ENCODE measurements around the gene HYAL3. TPM values are rescaled to one million over a fixed set of nuclear protein-coding genes. Genes with fewer than 3 reads are reported as not detected.

The HYAL3 gene
- total RNA-seq, 2 experiments from 2014 or later: 13.0 to 14.3 TPM

DNA sequence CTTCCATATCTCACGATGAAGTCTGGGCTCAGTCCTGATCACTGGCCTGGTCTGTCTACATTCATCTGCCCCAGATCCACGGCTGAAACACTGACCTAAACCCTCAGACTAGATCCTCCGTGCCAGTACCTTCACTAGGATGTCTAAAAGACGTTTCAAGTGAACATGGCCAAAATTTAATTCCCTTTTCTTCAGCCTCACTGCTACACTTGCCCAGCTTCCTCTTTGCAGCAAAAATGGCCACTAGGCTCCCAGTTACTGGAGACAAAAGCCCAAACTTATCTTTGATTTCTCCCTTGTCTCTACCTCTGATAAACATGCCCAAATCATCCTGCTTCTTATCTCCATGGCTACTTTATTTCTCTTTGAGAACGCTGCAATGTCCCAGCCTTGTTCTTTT lies 39.8 kb upstream of the HYAL3 start:
- Mint-ChIP-seq H3K36me3 (peaks cover 53% of the 10 kb centered on the region), H3K4me3 (peak overlapping the region; percentile 92), H3K4me1 (peaks cover 54% of the 10 kb centered on the region), H3K27ac (peak overlapping the region; percentile 94), H3K27me3 (no peaks in the 10 kb centered on the region), H3K9me3 (ENCODE audit: low read depth) (no peaks in the 10 kb centered on the region)
- DNase-seq (no peak), ATAC-seq (no peak)
- CTCF ChIA-PET: interaction anchor here (0.7 to 9.2 kb wide), 9 partner anchors 11 to 271 kb away, joined by 3 to 91 read pairs (median 11); partner anchors contain the start of genes CISH, CYB561D2, HYAL2 and HYAL3

DNA sequence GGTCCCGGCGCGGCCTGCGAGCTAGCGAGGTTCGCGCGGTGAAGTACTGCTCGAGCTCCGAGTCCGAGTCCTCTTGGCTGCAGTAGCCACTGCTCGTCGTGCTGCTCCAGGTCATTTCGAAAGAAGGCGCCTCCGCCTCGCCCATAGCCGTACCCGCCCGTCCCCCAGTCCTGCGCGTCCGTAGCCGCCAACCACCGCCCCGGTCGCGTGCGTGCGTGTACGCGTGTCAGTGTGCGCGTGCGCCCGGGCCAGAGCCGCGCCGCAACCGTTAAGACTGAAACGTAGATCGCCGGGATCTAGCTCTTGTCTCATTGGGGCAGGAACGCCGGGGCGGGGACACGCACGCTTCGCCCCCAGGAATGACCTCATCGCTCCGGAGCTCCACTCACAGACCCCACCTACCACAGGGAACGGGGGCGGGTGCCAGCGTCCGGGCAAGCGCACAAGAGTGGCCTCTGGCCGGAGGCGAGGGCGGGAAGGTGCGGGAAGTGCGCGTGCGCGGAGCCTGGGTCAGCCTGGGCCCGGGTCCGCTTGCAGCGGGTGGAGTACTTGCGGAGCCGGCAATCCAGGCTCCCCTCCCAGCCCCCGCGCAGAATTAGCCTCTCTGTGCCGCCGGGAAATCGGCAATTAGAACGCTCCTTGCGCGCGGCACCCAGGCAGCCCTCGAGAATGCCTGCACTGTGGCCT lies 38.1 kb upstream of the HYAL3 start:
- Mint-ChIP-seq H3K4me1 (peaks cover 50% of the 10 kb centered on the region), H3K27me3 (no peaks in the 10 kb centered on the region), H3K4me3 (peak overlapping the region; percentile 92), H3K9me3 (ENCODE audit: low read depth) (no peaks in the 10 kb centered on the region), H3K36me3 (peaks cover 63% of the 10 kb centered on the region), H3K27ac (peak overlapping the region; percentile 94)
- ATAC-seq: peak; percentile 74
- CTCF ChIA-PET: interaction anchor here (0.8 to 9.2 kb wide), 21 partner anchors 9 to 276 kb away, joined by 3 to 91 read pairs (median 4); partner anchors contain the start of genes CISH, CYB561D2, GNAI2 and HEMK1
- DNase-seq: peak; percentile 99

DNA sequence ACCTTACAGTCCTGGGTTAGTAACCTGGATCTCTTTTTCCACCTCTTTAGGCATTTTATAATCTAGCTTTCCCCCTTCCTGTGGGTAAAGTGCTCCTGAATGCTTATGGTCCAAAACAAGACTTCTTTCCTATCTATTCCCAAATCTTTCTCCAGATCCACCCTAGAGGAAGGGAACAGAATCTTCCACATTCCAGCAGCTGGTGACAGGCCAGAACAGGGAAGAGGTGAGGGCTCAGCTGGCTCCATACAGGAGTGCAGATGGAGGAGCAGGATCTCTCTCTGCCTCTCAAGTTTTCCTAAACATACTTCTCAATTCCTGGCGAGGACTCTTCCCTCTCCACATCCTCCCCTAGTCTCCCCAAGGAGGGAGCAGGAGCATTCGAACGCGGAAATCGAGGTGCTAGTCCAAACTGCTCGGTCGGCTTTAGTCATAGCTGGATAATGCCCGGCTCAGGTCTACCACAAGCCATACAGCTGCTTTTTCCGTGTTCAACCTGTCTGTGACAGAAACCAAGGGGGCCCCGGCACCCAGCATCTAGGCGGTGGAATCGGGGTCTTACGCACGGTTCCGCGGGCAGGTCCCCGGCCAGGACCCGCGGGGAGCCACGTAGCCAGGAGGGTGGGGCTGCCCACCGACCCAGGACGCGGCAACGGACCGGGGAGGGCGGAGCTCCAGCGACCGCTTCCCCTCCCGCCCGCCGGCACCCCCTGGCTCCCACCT lies 37.4 kb upstream of the HYAL3 start:
- no peaks in the 10 kb centered on the region for H3K27me3 Mint-ChIP-seq
- H3K27ac Mint-ChIP-seq: peak overlapping the region; percentile 94
- CTCF ChIA-PET: interaction anchor here (0.8 to 9.2 kb wide), 20 partner anchors 9 to 274 kb away, joined by 3 to 91 read pairs (median 5); partner anchors contain the start of genes CISH, CYB561D2, GNAI2 and HEMK1
- ATAC-seq (peak; percentile 3), DNase-seq (peak; percentile 84)
- H3K4me1 Mint-ChIP-seq: peaks cover 45% of the 10 kb centered on the region
- H3K9me3 Mint-ChIP-seq (ENCODE audit: low read depth): no peaks in the 10 kb centered on the region
- H3K36me3 Mint-ChIP-seq: peaks cover 69% of the 10 kb centered on the region
- H3K4me3 Mint-ChIP-seq: peak overlapping the region; percentile 92

DNA sequence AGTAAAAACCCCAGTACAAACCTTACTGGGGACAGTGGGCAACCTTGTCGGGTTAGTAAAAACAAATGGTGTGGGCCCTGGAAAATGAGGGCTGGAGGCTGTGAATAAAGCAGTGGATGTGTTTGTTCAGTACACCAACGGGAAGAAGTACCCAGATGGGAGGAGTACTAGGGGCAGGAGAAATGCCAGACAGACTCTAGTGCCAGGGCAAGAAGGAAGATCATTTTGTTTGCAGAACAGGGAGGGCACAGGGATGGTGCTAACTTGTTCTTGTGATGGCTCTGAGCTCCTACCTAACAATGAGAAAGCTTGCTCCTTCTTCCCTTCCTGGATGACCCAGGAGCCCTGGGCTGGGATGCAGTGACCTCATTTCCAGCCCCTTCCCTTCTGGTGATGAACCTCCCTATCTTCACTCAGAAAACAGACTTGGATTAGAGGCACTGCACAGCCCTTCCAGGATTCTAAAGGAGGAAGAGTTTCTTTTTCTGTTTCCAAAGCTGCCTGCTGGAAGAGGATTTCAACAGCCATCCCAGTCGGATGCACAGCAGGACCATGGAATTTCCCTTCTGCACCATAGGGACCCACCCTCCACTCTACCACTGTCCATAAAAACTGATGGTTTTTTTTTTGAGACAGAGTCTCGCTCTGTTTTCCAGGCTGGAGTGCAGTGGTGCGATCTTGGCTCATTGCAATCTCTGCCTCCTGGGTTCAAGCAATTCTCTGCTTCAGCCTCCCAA lies 35.3 kb upstream of the HYAL3 start:
- no peak for DNase-seq
- H3K4me1 Mint-ChIP-seq: peaks cover 44% of the 10 kb centered on the region

DNA sequence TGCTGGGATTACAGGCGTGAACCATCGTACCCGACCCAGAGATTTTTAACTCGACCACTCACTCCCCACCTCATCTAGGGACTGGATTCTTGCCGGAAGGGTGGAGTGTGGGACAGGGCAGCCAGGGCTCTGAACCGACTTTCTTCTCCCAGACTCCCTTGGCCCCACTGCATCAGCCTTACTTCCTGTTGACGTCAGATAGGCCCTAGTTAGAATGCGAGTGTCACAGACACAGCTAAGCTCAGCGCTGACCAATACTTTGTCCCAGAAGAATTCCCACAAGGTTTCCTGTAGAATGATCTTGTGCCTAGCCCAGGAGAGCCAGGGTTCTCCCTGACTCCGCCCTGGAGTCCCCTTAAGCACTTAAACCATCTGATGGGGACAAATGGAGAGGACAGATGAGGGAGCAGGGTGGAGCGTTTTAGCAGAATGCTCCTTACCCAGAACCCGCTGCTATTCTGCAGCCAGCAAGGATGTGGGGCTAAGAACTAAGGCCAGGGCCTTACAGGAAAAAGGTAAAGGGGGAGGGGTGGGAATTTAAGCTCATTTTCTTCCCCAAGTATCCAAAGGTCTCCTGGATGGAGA lies 34.6 kb upstream of the HYAL3 start:
- Mint-ChIP-seq H3K4me3 (peak overlapping the region; percentile 44), H3K36me3 (peaks cover 75% of the 10 kb centered on the region), H3K9me3 (ENCODE audit: low read depth) (no peaks in the 10 kb centered on the region), H3K27me3 (no peaks in the 10 kb centered on the region), H3K4me1 (peaks cover 44% of the 10 kb centered on the region), H3K27ac (peak overlapping the region; percentile 85)
- DNase-seq (no peak), ATAC-seq (no peak)
- CTCF ChIA-PET: interaction anchor here (1.2 to 9.2 kb wide), 4 partner anchors 11 to 17 kb away, joined by 3 to 91 read pairs (median 7); partner anchors contain the start of genes CYB561D2, HYAL2 and NPRL2

More for the DNA sequence above, 35.3 kb upstream of the HYAL3 start:
- no peaks in the 10 kb centered on the region for H3K9me3 Mint-ChIP-seq (ENCODE audit: low read depth)
- H3K27ac Mint-ChIP-seq: peak overlapping the region; percentile 85
- peak overlapping the region; percentile 44 for H3K4me3 Mint-ChIP-seq
- peaks cover 80% of the 10 kb centered on the region for H3K36me3 Mint-ChIP-seq
- CTCF ChIA-PET: interaction anchor here (1.2 to 9.2 kb wide), 5 partner anchors 12 to 88 kb away, joined by 3 to 91 read pairs (median 8); partner anchors contain the start of genes CYB561D2, HYAL2 and NPRL2
- ATAC-seq: no peak
- H3K27me3 Mint-ChIP-seq: no peaks in the 10 kb centered on the region

DNA sequence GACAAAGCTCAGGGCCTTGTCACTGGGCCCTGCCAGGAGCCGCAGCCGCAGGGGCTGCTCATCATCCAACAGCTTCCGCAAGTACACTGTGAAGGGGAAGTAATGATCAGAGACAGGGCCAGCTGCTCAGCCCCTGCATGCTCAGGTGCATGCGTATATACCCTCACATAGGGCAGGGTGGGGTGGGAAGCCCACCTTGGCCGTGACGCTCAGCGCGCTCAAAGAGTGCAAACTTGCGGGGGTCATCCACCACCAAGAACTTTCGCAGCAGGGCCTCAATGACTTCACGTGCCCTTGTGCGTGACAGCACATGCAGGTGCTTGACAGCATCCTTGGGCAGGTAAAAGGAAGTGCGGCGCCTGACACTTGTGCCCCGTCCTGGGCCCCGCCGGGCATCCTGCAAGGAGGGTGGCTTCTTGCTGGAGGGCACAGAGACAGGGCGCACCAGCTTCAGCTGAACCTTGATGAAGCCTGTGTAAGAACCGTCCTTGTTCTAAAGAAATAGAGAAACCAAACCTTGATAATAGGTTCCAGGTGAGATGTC lies 32.2 kb upstream of the HYAL3 start:
- no peaks in the 10 kb centered on the region for H3K27me3 Mint-ChIP-seq
- peaks cover 57% of the 10 kb centered on the region for H3K36me3 Mint-ChIP-seq
- no peak for ATAC-seq
- no peak overlapping the region for H3K4me3 Mint-ChIP-seq
- no peaks in the 10 kb centered on the region for H3K9me3 Mint-ChIP-seq (ENCODE audit: low read depth)
- CTCF ChIA-PET: interaction anchor here (0.9 to 9.2 kb wide), 4 partner anchors 9 to 71 kb away, joined by 3 to 91 read pairs (median 3); partner anchors contain the start of genes CYB561D2, HYAL2 and NPRL2
- no peak for DNase-seq
- H3K27ac Mint-ChIP-seq: no peak overlapping the region
- peaks cover 57% of the 10 kb centered on the region for H3K4me1 Mint-ChIP-seq

DNA sequence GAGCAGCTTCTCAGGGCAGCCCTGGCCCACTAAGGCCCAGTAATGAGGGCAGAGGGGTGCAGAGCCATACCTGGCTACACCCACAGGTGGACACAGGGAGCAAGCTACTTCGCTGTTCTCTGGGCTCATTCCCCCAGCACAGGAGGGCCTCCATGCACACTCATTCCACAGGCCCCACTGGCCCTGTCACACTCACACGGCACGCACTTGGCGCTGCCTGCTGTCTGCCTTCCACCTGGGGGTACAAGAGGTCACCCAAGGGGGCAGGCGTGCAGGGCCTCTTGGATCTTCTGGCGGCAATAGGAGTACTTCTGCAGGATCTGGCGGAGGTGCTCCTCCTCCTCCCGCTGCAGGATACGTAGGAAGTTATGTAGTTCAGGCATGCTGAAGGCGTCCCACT lies 31.1 kb upstream of the HYAL3 start:
- H3K4me1 Mint-ChIP-seq: peaks cover 51% of the 10 kb centered on the region

DNA sequence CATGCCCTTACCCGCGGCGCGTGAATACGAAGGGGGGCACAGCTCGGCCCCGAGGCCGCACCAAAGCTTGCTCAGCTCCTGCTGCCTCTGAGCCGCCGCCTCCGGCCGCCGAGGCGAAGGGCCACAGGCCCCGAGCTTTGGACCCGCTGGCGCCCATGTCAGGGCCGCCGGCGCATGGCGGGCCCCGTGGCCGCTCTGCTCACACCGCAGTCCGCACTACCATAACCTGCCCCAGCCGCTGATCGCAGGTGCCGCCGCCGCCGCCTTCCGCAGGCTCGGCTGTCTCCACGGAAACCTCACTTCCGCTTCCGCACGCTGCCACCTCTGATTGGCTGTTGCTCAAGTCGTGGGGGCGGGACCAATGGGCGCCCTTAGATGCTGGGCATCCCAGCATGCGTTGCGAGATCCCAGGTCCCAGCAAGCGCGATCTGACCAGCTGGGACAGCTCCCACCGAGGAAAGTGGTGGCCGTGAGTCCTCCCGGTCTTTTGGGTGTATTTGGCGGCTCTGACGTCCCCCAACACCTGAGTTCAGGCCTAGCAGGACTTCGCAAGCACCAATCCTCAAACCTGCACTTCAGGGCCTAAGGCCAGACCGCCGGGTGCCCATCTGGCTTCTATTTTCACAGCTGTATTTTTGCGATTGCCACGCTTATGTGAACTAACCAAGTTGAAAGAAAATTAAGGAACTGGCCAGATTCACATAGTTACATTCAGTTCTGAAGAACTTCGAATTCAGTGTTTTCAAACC lies 28.9 kb upstream of the HYAL3 start, which contains the start of gene TUSC2:
Gene TUSC2, minus strand, starts transcription at position 281 of the 749 bp plus-strand sequence. Its CDS starts 124 bp downstream, at position 157.
- Mint-ChIP-seq H3K4me3 (peak within 1 kb of the TSS; percentile 78), H3K27me3 (no peaks in the 10 kb centered on the region), H3K27ac (peak within 1 kb of the TSS; percentile 81), H3K4me1 (peaks cover 33% of the 10 kb centered on the region), H3K36me3 (peaks cover 28% of the 10 kb centered on the region), H3K9me3 (ENCODE audit: low read depth) (no peaks in the 10 kb centered on the region)
- DNase-seq (peak; percentile 98), ATAC-seq (peak; percentile 92)
- CTCF ChIA-PET: interaction anchor here (0.9 to 18.0 kb wide), 12 partner anchors 10 to 134 kb away, joined by 3 to 266 read pairs (median 4); partner anchors contain the start of genes HYAL1, HYAL3, IFRD2 and LSMEM2

More for the DNA sequence above, 31.1 kb upstream of the HYAL3 start:
- DNase-seq: no peak
- Mint-ChIP-seq H3K27me3 (no peaks in the 10 kb centered on the region), H3K9me3 (ENCODE audit: low read depth) (no peaks in the 10 kb centered on the region), H3K4me3 (no peak overlapping the region), H3K36me3 (peaks cover 46% of the 10 kb centered on the region), H3K27ac (peak overlapping the region; percentile 28)
- ATAC-seq: no peak
- CTCF ChIA-PET: interaction anchor here (18.0 kb wide), 1 partner anchor 31 kb away, joined by 266 read pairs; the partner anchor contains the start of genes HYAL1, HYAL3, IFRD2 and NAA80

DNA sequence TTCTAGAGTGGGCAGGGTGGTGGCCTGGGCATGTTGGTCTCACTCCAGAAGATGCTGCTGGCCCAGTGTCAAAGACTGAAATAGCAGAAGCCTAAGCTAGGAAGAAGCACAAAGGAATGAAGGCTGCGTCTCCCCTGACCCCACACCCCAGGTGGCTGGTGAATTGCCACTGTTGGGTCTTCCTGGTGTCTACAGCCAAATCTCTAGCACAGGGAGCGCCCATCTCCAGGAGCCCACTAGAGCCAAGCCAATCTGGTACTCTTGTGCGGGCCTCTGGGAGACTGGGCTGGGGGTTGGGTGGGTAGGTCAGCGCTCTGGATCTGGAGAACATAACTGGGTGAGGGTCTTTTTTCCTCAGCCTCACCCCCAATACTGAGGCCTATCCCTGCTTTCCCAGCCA lies 27.9 kb upstream of the HYAL3 start:
- Mint-ChIP-seq H3K9me3 (ENCODE audit: low read depth) (no peaks in the 10 kb centered on the region), H3K4me3 (peak overlapping the region; percentile 78), H3K27ac (peak overlapping the region; percentile 67), H3K36me3 (peaks cover 23% of the 10 kb centered on the region), H3K4me1 (peaks cover 30% of the 10 kb centered on the region), H3K27me3 (no peaks in the 10 kb centered on the region)
- CTCF ChIA-PET: interaction anchor here (0.7 to 18.0 kb wide), 9 partner anchors 10 to 133 kb away, joined by 3 to 266 read pairs (median 5); partner anchors contain the start of genes HYAL1, HYAL3, IFRD2 and LSMEM2
- DNase-seq (peak; percentile 39), ATAC-seq (no peak)

DNA sequence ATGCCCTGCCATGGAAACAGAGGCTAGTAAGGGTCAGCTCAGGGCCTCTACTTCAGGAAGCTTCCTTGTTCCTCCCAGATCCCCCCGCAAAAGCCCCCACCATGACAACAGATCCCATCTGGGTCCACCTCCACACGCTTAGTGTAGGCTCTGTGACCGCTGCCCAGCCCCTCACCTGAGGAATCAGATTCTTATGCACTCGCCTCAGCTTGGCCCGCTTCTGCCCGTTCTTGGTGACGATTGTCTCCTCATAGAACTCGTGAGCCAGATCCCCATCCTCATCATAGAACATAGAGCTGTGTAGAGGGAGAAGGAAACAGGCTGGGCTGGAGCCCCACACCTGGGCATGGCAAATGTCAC lies 27.0 kb upstream of the HYAL3 start:
- Mint-ChIP-seq H3K36me3 (peaks cover 14% of the 10 kb centered on the region), H3K9me3 (ENCODE audit: low read depth) (no peaks in the 10 kb centered on the region), H3K27me3 (no peaks in the 10 kb centered on the region), H3K4me1 (peaks cover 29% of the 10 kb centered on the region), H3K4me3 (no peak overlapping the region), H3K27ac (no peak overlapping the region)
- DNase-seq (peak; percentile 39), ATAC-seq (no peak)
- CTCF ChIA-PET: interaction anchor here (7.8 to 18.0 kb wide), 2 partner anchors 9 to 27 kb away, joined by 91 to 266 read pairs; partner anchors contain the start of genes HYAL1, HYAL3, IFRD2 and NAA80

DNA sequence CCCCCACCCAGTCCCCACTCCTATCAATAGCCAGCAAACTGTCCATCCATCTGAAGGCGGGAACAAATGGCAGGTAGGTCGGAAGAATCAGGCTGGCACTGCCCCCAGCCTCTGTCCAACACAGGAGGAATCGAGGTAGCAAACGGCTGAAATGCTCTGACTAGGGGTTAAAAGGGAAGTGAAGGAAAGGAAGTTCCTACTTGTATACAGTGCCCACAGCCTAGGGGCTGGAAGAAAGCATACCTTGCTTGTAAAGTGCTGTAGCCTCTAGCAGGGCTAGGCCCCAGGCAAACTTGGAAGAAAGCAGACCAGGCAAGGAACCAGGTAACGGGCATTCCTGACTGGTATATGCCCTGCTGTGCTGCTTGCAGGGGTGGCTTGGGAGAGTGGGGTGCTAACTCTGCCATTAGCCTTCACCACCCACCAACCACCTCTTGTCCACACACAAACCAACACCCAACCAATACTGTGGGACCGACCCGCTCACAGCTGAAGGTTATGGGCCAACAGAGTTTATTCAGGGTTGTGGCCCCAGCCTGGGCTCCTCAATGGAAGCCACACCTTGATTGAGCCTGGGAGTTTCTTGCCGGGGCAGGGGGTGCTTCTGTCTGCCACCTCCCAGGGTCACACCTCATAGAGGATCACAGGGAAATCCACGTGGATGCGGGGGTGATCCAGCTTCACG lies 26.4 kb upstream of the HYAL3 start:
- no peaks in the 10 kb centered on the region for H3K27me3 Mint-ChIP-seq
- H3K4me3 Mint-ChIP-seq: no peak overlapping the region
- H3K4me1 Mint-ChIP-seq: peaks cover 26% of the 10 kb centered on the region
- no peak for ATAC-seq
- no peaks in the 10 kb centered on the region for H3K9me3 Mint-ChIP-seq (ENCODE audit: low read depth)
- H3K27ac Mint-ChIP-seq: no peak overlapping the region
- DNase-seq: peak; percentile 39
- peaks cover 9% of the 10 kb centered on the region for H3K36me3 Mint-ChIP-seq
- CTCF ChIA-PET: interaction anchor here (1.6 to 18.0 kb wide), 5 partner anchors 10 to 131 kb away, joined by 5 to 266 read pairs (median 10); partner anchors contain the start of genes GNAI2, HYAL1, HYAL3 and IFRD2
